Measurements from ENCODE around the gene FCHSD1. TPM values are rescaled to one million over a fixed set of nuclear protein-coding genes. Genes with fewer than 3 reads are reported as not detected.
A peak's percentile ranks its signal among the peaks of the same experiment; 100 is the strongest.

FCHSD1 gene
- total and polyA plus RNA-seq, 5 donors from 2014 or later, result 7.7 to 115 (median 8.4) TPM

DNA sequence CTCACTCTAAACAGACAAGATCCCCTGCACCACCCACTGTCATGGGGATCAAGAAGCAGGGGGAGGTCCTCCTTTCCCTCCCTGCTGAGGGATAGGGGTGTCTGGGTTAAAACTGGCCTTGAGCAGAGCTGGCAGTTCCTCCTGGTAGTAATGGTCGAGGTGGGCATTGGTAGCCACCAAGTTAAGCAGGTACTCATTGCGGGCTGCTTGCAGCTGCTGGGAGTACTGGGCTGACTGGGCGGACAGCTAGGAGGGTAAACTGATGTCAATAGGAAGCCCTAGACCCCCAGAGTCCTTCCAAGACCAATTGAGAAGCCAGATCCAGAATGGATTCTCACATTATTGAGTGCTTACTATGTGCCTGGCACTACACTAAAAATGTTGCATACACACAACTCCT is 3.4 kb downstream of the FCHSD1 start:
- Mint-ChIP-seq H3K9me3 (no peaks in the 10 kb centered on the region), H3K27me3 (no peaks in the 10 kb centered on the region), H3K4me1 (peaks cover 12 to 58% (median 36%) of the 10 kb centered on the region in 4 donors), H3K4me3 (peak overlapping the region in 1 of 4 donors; percentile 46), H3K36me3 (peaks cover 24% of the 10 kb centered on the region), H3K27ac (peak overlapping the region in 1 of 3 donors; percentile 73)
- H3K4me3 ChIP-seq (ENCODE audit: low read depth, low read length), result no peak overlapping the region
- DNase-seq (no peak), ATAC-seq (ENCODE audit: low read depth in 2 of 2) (no peak)
- H3K4me1 ChIP-seq (ENCODE audit: control insufficient read depth, insufficient read depth, low read length, poor library complexity, severe bottlenecking), result peaks cover 31% of the 10 kb centered on the region
- no peaks in the 10 kb centered on the region for H3K9me3 ChIP-seq (ENCODE audit: control insufficient read depth in 2 of 2, low read length in 2 of 2)
- no peak overlapping the region for H3K27ac ChIP-seq (ENCODE audit: insufficient read depth, low read length, poor library complexity, severe bottlenecking)
- H3K36me3 ChIP-seq (ENCODE audit: control insufficient read depth, insufficient read depth, low read length), result peaks cover 45% of the 10 kb centered on the region
- H3K27me3 ChIP-seq (ENCODE audit: control insufficient read depth, insufficient read depth, low read length), result no peaks in the 10 kb centered on the region

DNA sequence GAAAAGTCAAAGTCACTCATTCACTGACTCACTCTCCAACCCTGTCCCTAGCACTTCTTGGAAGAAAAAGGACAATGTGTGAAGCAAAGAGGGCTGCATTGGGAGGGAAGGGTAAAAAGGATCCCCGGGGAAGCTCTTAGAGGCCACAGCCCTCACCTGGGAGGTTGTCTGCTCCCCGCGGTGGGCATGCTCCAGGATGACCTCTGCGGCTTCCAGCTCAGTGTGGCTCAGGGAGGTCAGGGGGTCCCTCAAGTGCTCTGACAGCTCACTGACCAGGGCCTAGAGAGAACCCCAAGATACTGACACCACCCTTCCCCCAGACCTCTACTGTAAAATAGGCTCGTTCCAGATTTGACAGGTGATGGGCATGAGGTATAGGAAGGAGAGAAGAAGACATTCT is 4.0 kb downstream of the FCHSD1 start:
- peaks cover 28% of the 10 kb centered on the region for H3K36me3 Mint-ChIP-seq
- peak overlapping the region in 1 of 3 donors; percentile 73 for H3K27ac Mint-ChIP-seq
- no peak overlapping the region for H3K27ac ChIP-seq (ENCODE audit: insufficient read depth, low read length, poor library complexity, severe bottlenecking)
- no peak overlapping the region for H3K4me3 ChIP-seq (ENCODE audit: low read depth, low read length)
- H3K36me3 ChIP-seq (ENCODE audit: control insufficient read depth, insufficient read depth, low read length), result peaks cover 49% of the 10 kb centered on the region
- H3K9me3 ChIP-seq (ENCODE audit: control insufficient read depth in 2 of 2, low read length in 2 of 2), result no peaks in the 10 kb centered on the region
- H3K9me3 Mint-ChIP-seq, result no peaks in the 10 kb centered on the region
- no peaks in the 10 kb centered on the region for H3K27me3 Mint-ChIP-seq
- no peak for ATAC-seq (ENCODE audit: low read depth in 2 of 2)
- H3K4me1 Mint-ChIP-seq, result peaks cover 7 to 52% (median 32%) of the 10 kb centered on the region in 4 donors
- DNase-seq, result no peak
- H3K4me1 ChIP-seq (ENCODE audit: control insufficient read depth, insufficient read depth, low read length, poor library complexity, severe bottlenecking), result peaks cover 30% of the 10 kb centered on the region
- no peaks in the 10 kb centered on the region for H3K27me3 ChIP-seq (ENCODE audit: control insufficient read depth, insufficient read depth, low read length)
- peak overlapping the region in 1 of 4 donors; percentile 46 for H3K4me3 Mint-ChIP-seq

DNA sequence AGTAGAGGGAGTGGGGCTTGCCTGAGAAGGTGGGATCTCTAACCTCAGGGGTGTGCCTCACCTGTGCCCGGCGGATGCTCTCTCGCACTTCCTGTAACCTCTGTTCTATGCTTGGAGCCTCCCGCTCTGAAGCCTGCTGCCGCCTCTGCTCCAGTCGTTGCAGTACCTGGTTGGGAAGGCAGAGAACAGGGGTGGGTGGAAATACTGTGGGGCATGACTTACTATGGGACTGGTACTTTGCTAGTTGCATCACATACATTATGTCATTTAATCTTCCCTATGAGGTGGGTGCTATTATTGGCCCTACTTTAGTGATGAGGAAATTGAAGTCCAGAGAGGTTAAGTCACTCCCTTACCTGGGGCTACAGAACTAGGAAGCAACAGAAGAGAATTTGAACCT is 5.2 kb downstream of the FCHSD1 start:
- DNase-seq (no peak), ATAC-seq (ENCODE audit: low read depth in 2 of 2) (no peak)
- Mint-ChIP-seq H3K36me3 (peaks cover 30% of the 10 kb centered on the region), H3K27me3 (no peaks in the 10 kb centered on the region), H3K9me3 (no peaks in the 10 kb centered on the region), H3K27ac (peak overlapping the region in 1 of 3 donors; percentile 27), H3K4me3 (no peak overlapping the region), H3K4me1 (peaks cover 4 to 43% (median 31%) of the 10 kb centered on the region in 4 donors)
- Histone ChIP-seq H3K9me3 (ENCODE audit: control insufficient read depth in 2 of 2, low read length in 2 of 2) (no peaks in the 10 kb centered on the region), H3K4me3 (ENCODE audit: low read depth, low read length) (no peak overlapping the region), H3K4me1 (ENCODE audit: control insufficient read depth, insufficient read depth, low read length, poor library complexity, severe bottlenecking) (peaks cover 22% of the 10 kb centered on the region), H3K36me3 (ENCODE audit: control insufficient read depth, insufficient read depth, low read length) (peaks cover 53% of the 10 kb centered on the region), H3K27ac (ENCODE audit: insufficient read depth, low read length, poor library complexity, severe bottlenecking) (no peak overlapping the region), H3K27me3 (ENCODE audit: control insufficient read depth, insufficient read depth, low read length) (no peaks in the 10 kb centered on the region)

DNA sequence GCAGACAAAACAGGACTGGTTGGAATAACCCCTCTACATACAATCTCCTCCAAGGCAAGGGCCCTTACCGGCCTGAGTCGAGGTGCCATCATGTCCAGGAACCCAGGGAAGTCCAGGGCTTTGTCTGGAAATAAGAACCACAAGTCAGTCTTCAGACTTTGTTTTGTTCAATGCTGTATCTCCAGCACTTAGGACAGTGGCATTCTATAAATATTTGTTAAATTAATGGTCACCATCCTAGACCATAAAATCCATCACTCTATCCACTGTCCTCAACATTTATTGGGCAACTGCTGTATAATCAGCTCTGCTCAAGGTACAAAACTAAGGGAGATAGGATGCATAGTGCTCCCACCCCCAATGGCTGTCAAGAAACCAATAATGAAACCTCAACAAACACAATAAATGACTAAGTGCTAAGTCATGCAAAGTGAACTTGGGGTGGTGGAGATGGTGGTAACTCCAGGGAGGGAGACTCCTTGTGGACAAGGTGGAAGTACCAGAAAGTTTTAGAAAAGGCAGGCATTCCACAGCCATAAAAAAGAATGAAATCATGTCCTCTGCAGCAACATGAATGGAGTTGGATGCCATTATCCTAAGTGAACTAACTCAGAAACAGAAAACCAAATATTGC is 9.5 kb downstream of the FCHSD1 start:
- H3K4me1 Mint-ChIP-seq, result peaks cover 3 to 23% (median 17%) of the 10 kb centered on the region in 4 donors
- no peaks in the 10 kb centered on the region for H3K9me3 Mint-ChIP-seq

DNA sequence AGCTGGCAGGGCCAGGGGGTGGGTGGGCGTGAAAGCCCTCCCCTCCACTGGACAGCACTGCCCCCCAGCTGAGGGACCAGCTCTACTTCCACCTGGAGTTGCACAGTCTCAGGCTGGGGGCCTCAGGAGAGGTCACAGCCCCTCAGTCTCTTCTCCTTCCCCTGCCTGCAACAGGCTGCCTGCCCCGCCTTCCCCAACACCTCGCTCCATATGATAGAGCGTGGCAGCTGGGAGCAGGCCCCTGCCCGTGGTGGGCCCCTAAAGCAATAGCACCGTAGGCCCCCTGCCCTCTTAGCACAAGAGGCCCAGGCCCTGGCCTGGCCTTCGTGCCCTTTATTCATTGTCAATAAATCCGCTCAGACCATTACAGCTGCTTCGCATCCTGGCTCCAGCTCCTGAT is 10.5 kb downstream of the FCHSD1 start:
- no peak for DNase-seq
- Histone ChIP-seq H3K4me1 (ENCODE audit: control insufficient read depth, insufficient read depth, low read length, poor library complexity, severe bottlenecking) (peaks cover 24% of the 10 kb centered on the region), H3K9me3 (ENCODE audit: control insufficient read depth in 2 of 2, low read length in 2 of 2) (no peaks in the 10 kb centered on the region), H3K4me3 (ENCODE audit: low read depth, low read length) (no peak overlapping the region), H3K36me3 (ENCODE audit: control insufficient read depth, insufficient read depth, low read length) (peaks cover 31% of the 10 kb centered on the region), H3K27ac (ENCODE audit: insufficient read depth, low read length, poor library complexity, severe bottlenecking) (no peak overlapping the region), H3K27me3 (ENCODE audit: control insufficient read depth, insufficient read depth, low read length) (no peaks in the 10 kb centered on the region)
- Mint-ChIP-seq H3K27ac (peak overlapping the region; percentile 37 to 79 (median 75)), H3K4me3 (peak overlapping the region in 3 of 4 donors; percentile 24 to 46 (median 41)), H3K27me3 (no peaks in the 10 kb centered on the region), H3K36me3 (peaks cover 18% of the 10 kb centered on the region), H3K9me3 (no peaks in the 10 kb centered on the region), H3K4me1 (peaks cover 3 to 25% (median 17%) of the 10 kb centered on the region in 4 donors)
- ATAC-seq (ENCODE audit: low read depth in 2 of 2), result no peak

More for the DNA sequence above, 9.5 kb downstream of the FCHSD1 start:
- H3K36me3 ChIP-seq (ENCODE audit: control insufficient read depth, insufficient read depth, low read length), result peaks cover 41% of the 10 kb centered on the region
- peak overlapping the region in 1 of 3 donors; percentile 37 for H3K27ac Mint-ChIP-seq
- H3K27me3 ChIP-seq (ENCODE audit: control insufficient read depth, insufficient read depth, low read length), result no peaks in the 10 kb centered on the region
- no peak overlapping the region for H3K4me3 ChIP-seq (ENCODE audit: low read depth, low read length)
- H3K4me1 ChIP-seq (ENCODE audit: control insufficient read depth, insufficient read depth, low read length, poor library complexity, severe bottlenecking), result peaks cover 19% of the 10 kb centered on the region
- H3K36me3 Mint-ChIP-seq, result peaks cover 24% of the 10 kb centered on the region
- no peak overlapping the region for H3K27ac ChIP-seq (ENCODE audit: insufficient read depth, low read length, poor library complexity, severe bottlenecking)
- no peaks in the 10 kb centered on the region for H3K27me3 Mint-ChIP-seq
- peak overlapping the region in 1 of 4 donors; percentile 46 for H3K4me3 Mint-ChIP-seq
- DNase-seq (peak in 1 of 3 donors; percentile 46), ATAC-seq (ENCODE audit: low read depth in 2 of 2) (no peak)
- no peaks in the 10 kb centered on the region for H3K9me3 ChIP-seq (ENCODE audit: control insufficient read depth in 2 of 2, low read length in 2 of 2)

DNA sequence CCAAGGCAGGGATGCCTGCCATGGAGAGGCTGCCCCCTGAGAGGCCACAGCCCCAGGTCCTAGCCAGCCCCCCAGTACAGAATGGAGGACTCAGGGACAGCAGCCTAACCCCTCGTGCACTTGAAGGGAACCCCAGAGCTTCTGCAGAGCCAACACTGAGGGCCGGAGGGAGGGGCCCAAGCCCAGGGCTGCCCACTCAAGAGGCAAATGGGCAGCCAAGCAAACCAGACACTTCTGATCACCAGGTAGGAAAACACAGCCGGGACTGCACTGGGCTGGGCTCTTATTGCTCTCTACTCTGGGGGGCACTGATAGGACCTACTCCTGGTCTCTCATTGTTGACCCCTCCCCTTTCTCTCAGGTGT is 11.2 kb downstream of the FCHSD1 start:
- H3K27me3 ChIP-seq (ENCODE audit: control insufficient read depth, insufficient read depth, low read length), result no peaks in the 10 kb centered on the region
- peaks cover 31% of the 10 kb centered on the region for H3K4me1 ChIP-seq (ENCODE audit: control insufficient read depth, insufficient read depth, low read length, poor library complexity, severe bottlenecking)
- Mint-ChIP-seq H3K4me1 (peaks cover 7 to 32% (median 21%) of the 10 kb centered on the region in 4 donors), H3K9me3 (no peaks in the 10 kb centered on the region), H3K27ac (no peak overlapping the region), H3K36me3 (peaks cover 16% of the 10 kb centered on the region), H3K4me3 (peak overlapping the region in 1 of 4 donors; percentile 46), H3K27me3 (no peaks in the 10 kb centered on the region)
- H3K36me3 ChIP-seq (ENCODE audit: control insufficient read depth, insufficient read depth, low read length), result peaks cover 25% of the 10 kb centered on the region
- no peak for ATAC-seq (ENCODE audit: low read depth in 2 of 2)
- no peak for DNase-seq
- H3K27ac ChIP-seq (ENCODE audit: insufficient read depth, low read length, poor library complexity, severe bottlenecking), result no peak overlapping the region
- H3K4me3 ChIP-seq (ENCODE audit: low read depth, low read length), result no peak overlapping the region
- H3K9me3 ChIP-seq (ENCODE audit: control insufficient read depth in 2 of 2, low read length in 2 of 2), result no peaks in the 10 kb centered on the region

DNA sequence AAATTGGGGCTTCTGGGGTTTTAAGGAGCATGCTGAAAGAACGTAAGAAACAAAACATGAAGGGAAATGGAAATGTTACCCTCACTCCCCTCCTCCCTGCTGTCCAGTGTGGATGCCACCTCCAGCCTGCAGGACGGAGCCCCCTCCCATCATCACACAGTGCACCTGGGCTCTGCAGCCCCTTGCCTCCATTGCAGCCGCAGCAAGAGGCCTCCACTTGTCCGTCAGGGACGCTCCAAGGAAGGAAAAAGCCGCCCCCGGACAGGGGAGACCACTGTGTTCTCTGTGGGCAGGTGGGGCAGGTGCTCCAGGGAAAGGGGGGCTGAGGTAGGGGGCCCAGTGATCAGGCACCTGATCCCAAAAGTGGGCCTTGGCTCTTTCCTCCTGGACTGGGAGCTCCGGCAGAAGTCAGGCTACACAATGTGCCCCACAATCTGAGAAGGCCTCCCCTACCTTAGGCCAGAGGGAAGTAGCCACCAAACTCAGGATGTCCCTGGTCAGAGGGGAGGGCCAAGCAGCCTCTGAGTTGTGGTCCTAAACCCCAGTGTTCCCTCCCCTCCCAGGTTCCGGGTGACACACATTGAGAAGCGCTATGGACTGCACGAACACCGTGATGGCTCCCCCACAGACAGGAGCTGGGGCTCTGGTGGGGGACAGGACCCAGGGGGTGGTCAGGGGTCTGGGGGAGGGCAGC is 11.7 kb downstream of the FCHSD1 start:
- Histone ChIP-seq H3K4me3 (ENCODE audit: low read depth, low read length) (no peak overlapping the region), H3K36me3 (ENCODE audit: control insufficient read depth, insufficient read depth, low read length) (peaks cover 22% of the 10 kb centered on the region), H3K27ac (ENCODE audit: insufficient read depth, low read length, poor library complexity, severe bottlenecking) (no peak overlapping the region), H3K9me3 (ENCODE audit: control insufficient read depth in 2 of 2, low read length in 2 of 2) (no peaks in the 10 kb centered on the region), H3K4me1 (ENCODE audit: control insufficient read depth, insufficient read depth, low read length, poor library complexity, severe bottlenecking) (peaks cover 36% of the 10 kb centered on the region), H3K27me3 (ENCODE audit: control insufficient read depth, insufficient read depth, low read length) (no peaks in the 10 kb centered on the region)
- ATAC-seq (ENCODE audit: low read depth in 2 of 2), result no peak
- DNase-seq, result no peak
- peaks cover 13% of the 10 kb centered on the region for H3K36me3 Mint-ChIP-seq
- peaks cover 10 to 37% (median 25%) of the 10 kb centered on the region in 4 donors for H3K4me1 Mint-ChIP-seq
- peak overlapping the region in 1 of 3 donors; percentile 96 for H3K27ac Mint-ChIP-seq
- H3K4me3 Mint-ChIP-seq, result peak overlapping the region in 1 of 4 donors; percentile 99
- no peaks in the 10 kb centered on the region for H3K9me3 Mint-ChIP-seq
- no peaks in the 10 kb centered on the region for H3K27me3 Mint-ChIP-seq

Measured in CD4-positive, CD25-positive, alpha-beta regulatory T cell (primary cell).